Suppressor macrophage treated with lipopolysaccharide for 1 hour (primary cell): Measurements from ENCODE around the gene STK24.
"Not testable (repeated sequence)": the region's sequence is repeated elsewhere in the genome, so short reads cannot be mapped to it uniquely, and the experiment has no call there.

Source experiments
- DNase-seq, 3 donors: peaks; one replicate each; pipeline ENCODE4 v3.0.0-alpha.2; 2020 to 2022

The STK24 gene

DNA sequence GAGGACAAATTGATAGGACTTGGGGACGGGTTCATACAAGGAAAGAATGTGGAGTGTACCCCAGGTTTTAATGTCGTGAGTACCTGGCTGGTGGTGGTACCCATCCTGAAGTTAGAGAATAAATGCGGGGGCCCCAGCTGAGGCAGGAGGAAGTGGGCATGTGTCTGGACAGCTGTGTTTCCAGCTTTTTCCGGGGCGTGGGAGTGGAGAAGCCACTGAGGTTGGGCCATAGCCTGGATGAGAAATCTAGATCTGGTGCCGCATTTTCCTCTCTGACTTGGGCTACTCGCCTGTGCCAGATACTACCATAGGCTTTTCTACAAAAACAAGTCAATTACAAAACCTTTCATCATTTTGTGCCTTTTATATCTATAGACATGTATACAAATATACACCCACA, 147.4 kb downstream of the STK24 start:
- no peak for DNase-seq

DNA sequence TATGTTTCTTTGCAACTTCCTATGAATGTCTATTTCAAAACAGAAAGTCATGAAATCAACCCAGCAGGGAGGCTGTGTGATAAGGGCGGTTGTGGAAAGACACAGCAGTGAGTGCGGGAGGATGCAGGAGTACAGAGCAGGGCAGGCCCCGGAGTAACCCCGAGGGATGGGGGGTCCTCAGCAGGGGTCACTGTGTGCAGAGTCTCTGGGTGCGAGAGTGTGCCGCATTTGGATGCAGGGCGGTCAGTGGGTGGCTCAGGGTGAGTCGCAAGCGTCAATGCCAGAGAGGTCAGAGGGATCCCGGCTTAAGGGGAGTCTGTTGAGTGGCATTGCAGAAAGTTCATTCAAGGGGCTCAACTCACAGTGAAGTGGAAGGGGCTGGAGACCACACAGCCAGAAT, 147.8 kb downstream of the STK24 start:
- DNase-seq, result no peak

DNA sequence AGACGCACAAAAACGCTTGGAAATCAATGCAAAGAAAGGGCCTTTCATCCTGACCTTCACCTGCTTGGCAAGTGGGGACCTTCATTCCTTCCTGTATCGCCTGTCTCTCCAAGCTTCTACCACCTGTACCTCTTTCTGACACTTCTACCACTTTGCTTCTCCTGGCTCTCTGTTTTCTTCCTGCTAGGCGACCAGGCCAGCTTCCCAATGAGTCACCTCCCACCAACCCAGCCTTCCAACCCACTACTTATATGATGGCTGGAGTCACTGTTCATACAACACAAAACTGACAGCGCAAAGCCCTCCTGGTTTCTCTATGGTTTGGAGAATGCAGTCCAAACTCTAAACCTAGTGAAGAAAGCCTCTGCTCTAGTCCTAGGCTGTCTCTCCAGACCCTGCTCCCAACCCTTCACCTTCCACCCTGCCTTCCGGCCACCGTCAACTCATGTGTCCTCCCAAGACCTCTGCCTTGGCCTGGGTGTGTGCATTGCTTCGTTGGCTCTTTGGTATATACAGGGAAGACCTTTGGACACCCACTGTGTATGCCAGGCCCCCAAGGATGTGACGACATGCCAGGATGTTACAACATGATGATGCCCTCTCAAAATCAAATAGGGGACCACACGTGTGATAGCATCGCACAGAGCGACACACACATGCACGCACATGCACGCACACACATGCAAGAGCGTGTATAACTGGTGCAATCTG, 148.5 kb downstream of the STK24 start:
- DNase-seq, result no peak

DNA sequence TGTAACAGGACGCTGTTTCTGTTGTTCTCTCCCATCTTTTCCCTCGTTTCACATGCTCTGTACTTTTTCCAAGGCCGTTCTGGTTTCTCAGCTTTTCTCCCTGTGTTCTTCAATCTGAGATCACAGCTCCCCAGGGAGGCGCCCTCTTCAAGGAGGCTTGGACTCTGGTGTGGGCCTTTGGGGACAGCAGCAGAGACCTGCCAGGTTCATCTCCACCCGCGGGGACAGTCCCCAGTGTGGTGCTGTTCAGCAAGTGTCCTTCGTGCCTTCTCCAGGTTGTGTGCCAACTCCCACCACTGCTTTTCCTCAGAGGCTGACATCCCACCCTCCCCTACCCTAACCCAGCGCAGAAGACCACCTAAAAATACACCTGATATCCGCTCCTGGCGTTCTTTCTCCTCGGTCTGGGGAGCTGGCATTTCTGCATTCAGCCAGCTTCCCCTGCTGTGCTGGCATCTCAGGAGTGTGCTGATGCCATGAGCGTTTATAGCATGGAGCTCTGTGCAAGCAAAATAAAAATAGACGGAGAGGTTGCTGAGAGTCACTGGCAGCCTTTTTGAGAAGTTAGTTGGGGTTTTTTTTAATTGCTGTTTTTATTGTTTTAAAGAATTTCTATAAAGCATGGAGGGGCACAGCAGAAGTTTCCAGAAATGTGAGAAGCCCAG, 149.4 kb downstream of the STK24 start:
- no peak for DNase-seq

DNA sequence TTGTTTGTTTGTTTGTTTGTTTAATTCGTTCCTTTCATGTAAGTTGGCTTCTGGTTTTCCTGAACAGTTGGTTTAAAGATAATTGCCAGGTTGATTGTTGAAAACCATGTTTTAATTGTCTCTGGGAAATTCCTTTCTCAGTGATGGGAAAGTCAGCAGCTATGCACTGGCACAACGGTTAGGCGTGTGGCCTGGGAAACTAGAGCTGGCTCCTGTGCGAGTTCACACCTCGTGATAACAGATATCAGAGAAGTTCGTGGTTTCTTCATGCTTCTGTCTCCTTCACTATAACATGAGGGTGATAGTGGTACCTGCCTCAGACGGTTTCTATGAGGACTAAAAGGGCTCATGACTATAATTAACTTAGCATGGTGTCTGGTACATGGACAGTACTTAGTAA, 153.5 kb downstream of the STK24 start:
- DNase-seq, result no peak

DNA sequence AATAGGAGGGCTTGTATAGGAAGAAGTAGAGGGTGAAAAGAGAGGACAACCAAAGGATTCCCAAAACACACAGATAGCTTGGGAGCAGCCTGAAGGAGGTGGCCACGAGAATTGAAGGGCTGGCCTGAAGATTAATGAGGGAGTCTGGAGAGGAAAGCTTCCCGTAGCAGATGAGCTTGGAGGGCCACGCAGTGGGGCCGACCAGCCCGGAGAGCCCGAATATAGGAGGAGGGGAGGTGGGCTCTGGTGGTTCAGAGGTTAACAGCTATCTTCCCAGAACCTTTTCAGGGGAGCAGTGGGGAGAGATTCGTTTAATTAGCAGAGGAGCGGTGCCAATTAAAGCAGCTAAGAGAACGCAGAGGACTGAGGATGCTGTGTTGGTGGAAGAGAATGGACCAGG, 154.9 kb downstream of the STK24 start:
- DNase-seq, result no peak

DNA sequence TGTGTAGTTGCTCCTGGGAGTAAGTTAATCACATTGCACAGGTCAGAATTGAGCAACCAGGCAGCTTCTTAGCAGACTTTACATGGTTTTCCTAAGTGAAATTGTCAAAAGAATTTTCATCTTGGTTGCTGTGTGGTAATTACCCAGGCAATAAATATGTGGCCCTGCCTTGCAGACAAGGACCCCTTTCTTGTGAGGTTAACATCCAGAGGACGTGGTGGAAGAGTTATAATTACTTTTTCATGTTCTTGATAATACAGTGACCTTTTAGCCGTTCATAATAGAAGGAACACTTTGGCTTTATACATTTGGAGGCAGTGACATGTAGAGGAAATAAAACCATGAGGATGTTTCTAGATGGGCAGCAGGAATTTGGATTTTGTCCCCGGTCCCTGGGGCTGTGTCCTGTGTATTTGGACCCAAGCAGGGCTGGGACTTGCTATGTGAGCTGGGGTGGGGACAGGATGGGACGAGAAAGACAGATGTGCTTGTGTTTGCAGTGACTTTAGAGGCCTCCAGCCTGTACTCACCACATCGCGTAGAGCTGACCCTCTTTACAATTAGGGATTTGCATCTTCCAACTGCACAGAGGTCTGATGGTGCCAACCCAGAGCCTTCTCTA, 156.2 kb downstream of the STK24 start:
- no peak for DNase-seq

DNA sequence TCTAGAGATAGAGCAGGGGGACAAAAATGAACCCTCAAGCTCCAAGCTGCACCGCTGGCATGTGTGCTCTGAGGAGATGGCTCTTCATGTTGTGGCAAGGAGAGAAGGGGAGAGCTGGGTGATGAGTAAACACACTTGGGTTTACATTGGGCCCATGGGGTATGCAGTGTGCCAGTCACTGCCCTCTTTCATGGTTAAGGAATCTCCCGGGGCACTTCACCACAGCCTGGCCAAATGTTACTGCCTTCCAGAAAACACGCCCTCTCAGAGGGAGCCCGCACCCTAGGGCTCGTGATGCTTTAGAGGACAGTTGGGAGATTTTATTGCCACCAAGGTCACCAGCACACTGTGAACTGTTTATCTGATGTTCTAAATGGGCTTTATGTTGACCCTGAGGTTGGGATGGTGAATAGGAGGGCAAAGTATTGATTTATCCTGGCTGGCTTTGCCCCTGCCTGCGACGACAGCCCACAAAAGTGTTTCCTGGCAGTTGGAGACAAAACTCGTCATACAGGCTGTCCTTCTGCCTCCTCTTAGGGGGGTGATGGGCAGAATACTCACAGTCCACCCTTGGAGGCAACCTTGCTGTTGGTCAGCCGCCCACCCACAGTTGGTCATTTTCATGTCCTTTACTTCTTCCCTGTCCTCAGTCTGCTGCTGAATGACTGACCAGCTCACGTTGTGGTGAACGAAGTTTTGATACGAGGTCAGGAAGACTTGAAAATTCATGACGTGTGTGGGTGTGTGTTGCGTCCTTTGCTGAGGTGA, 156.9 kb downstream of the STK24 start:
- no peak for DNase-seq

DNA sequence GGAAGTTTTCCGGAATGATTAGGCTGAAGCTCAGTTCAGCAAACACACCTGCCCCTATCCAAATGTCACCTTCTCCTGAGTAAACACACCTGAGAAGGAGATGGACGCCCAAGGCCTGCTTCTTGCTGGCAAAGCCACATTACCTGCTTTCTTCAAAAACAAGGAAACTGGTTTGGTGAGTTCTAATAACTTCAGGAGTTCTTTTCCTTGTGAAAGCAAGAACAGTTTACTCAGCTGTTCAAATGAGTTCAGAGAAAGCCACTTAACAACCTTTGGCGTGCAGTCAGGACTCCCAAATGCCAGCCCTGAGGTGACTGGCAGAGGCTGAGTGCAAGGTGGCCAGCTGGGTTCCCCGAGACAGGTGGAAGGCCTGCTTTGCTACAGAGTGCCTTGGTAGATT, 160.5 kb downstream of the STK24 start:
- DNase-seq, result no peak

DNA sequence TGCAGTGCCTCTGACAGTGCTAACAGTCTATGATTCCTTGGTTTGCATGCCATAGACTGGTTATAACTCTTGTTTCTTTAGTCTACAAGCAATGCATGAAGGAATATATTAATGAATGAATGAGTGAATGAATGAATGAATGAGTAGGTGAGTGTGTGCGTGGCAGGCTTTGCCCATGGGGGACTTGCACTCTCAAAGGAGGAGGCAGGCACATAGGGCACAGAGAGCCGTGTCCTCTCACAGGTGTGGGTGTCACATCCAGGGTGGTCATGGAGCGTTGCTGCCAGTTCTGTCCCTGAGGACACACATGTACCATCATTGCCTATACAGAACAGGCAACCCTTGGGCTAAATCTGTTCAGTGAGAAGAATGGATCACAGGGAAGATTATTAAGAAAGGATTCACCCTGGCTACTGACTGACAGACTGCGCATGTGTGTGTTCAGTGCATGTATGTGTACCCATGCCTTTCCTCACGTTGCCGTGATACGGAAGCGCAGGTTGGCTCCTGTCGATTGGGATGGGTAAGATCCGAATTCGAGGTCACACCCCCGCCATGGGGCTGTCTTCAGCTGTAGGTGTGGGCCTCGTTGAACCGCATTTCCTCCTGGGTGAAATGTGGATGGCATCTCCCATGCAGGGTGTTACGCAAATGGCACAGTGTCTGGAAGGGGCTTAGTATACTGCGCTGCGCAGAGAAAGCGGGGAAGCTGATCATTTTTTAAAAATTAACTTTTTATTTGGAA, 161.4 kb downstream of the STK24 start:
- no peak for DNase-seq

DNA sequence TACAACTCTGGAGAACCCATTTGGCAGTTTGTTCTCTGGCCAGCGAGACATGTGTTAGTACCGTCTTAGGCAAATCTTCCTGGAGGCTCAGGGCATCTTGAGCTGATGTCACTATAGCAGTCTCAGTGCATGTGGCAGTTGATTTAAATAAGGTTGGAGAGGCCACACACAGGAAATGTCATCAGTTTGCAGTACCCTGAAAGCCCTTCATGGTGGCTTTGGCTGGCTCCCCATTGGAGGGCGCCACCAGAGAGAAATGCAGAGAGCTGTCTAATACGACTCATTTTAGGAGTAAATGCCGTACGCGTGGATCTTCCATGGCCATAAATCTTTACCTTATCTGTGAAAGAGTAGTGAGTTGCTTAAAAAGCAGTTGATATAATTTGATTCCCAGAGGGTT, 163.1 kb downstream of the STK24 start:
- DNase-seq, result no peak

DNA sequence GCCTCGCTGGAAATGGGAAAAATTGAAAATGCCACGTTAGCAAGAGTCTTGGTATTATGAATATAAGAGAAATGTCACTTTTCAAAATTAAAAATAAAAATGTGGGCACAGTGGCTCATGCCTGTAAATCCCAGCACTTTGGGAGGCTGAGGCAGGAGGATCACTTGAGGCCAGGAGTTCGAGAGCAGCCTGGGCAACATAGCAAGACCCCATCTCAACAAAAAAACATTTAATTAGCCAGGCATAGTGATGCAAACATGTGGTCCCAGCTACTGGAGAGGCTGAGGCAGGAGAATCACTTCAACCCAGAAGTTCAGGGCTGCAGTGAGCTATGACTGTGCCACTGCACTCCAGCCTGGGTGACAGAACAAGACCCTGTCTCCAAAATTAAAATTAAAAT, 163.6 kb downstream of the STK24 start:
- not testable (repeated sequence) for DNase-seq

DNA sequence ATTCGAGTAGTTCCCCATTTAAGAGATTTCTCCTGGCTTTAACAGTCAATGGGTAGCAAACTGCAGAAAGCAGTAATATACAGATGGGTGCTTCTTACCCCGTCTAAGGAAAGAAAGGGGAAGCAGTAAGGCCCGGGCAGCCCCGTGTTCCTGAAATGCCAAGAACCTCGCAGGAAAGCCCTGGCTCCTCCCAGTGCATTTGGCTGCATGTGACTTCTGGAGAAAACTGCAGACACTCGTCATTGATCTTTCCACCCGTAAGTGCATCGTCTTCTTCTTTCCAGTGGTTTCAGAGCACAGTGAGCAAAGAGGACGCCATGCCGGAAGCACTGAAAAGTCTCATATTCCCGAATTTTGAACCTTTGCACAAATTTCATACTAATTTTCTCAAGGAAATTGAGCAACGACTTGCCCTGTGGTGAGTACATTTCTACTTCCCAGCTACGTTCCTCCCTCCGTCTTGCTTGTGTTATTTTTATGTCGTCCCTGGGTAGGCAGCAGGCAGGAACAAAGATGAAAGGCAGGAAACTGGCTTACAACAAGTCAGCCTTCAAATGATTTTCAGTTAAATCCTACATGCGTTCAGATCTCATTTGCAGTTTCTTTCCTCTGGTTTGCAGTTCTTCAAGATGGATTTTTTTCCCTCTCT, 165.2 kb downstream of the STK24 start:
- DNase-seq, result peak; percentile 82 to 90 (median 89)

DNA sequence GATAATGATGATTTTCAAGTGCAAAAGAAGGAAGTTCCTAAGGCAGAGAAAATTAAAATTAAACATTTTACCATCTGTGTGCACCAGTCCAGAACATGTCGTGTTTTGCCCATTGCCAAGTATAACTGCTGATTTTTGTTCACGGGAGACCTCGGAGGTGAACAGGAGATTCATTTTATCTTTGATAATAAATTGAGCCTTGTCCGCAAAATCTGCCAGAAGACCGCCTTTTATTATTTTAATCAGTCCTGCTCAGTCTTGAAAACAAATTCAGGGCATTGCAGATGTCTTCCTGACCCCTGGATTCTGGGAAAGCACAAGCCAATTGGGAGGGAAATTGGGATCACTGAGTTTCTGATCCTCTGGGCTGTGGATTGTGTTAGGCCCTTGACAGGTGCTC, 165.9 kb downstream of the STK24 start:
- DNase-seq, result no peak

DNA sequence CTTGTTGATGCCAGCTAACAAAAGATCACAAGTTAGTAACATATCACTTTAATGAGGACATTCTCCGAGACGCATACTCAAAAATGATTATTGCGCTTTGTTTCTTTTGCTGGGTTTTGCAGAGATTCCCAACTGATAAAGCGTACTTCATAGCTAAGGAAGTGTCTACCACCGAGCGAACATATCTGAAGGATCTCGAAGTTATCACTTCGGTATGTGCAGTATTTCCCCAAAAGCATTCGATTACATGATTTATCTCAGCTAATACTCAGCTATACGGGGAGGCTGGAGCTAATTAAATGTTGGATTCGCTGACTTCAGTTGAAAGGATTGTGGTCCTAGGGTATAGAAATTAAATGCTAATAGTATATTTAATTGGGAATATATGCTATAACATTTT, 166.3 kb downstream of the STK24 start:
- DNase-seq, result no peak

DNA sequence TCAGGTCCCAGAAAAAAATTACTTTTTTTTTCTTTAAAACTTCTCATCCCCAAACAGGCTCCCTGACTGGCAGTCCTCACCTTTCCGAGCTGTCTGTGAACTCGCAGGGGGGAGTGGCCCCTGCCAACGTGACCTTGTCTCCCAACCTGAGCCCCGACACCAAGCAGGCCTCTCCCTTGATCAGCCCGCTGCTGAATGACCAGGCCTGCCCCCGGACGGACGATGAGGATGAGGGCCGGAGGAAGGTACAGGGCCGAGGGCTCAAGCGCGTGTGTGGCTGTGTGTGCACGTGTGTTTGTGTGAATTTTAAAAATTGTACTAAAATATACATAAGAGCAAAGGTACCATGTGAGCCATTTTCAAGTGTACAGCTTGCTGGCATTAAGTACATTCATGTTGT, 167.6 kb downstream of the STK24 start:
- no peak for DNase-seq

DNA sequence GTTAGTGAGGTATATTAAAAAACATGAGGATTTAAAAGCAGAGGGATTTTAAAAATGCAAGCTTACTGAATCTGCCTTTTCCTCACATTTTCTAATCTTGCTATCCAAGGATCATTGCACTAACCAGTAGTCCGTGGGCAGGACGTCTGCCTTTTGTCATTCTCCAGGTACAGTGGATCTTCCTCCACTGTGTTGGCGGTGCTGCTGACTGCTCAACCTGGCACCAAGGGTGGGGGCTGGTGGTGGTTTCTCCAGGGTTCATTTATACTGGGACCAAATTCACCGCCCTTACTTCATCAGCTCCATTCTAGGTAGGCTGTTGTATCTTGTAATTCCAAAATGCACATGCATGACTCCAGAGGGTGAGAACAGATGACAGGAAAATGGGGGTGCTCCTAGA, 169.3 kb downstream of the STK24 start:
- no peak for DNase-seq

DNA sequence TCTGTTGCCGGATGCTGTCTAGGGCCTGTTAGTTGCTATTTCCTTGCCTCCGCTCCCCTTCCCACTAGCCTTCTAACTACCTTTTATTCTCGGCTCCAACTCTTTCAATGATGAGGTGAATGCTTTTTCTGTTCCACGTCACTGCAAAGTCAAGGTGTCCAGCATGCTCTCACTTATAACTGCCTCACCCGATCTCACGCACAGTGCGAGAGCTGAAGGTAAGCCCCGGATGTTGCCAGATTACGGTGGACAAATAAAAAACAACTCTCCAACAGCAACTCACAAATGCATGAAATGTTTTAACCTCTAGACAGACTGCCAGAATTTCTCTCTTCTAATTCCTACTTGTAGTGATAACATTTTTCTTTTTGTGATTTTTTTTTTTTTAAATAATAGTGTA, 169.9 kb downstream of the STK24 start:
- DNase-seq, result no peak

DNA sequence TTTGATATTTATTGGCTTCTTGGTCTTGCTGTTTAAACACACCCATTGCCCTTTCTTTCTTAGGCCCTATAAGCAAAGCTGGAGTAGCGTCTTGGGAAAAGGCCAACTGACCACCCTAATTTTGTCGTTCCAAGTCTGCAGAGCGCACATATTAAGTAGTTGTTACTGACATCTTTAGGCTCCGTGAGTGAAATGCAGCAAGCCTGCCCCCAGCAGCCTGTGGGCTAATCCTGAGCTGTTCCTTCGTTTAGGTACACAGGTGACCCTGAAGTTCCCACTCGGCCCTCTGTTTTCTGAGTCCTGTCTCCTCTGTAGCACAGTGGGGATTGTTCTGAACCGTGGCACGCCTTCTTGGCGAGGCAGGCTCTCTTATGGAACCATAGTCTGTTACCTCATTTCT, 170.5 kb downstream of the STK24 start:
- DNase-seq, result no peak

DNA sequence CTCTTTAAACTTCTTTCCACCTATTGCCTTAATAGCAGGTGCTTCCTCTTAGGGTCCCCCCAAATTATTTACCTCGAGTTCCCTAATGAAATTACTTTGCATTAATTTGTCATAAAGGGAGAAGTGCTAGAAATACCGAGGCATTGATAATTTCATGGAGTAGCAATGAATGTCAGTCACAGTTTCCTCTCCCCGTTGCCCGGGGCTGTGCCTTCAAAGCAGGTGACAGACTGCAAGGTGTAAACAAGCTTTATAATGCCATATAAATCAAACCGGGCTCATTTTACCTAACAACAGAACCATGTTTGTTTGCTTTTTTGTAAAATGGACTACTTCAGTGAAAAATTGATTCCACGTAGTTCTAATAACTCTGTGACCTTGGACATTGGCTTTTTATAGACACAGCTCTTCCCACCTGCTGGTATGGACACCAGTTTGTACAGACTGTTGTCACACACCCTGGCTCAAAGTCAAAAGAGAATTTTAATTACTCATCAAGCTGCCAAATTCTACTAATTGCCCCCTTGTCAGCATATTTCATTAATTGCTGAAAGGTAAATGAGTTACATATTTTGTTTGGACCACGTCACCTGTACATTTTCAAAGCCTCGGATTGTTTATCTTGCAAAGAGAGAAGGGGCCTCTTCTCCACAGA, 171.1 kb downstream of the STK24 start:
- DNase-seq, result no peak

DNA sequence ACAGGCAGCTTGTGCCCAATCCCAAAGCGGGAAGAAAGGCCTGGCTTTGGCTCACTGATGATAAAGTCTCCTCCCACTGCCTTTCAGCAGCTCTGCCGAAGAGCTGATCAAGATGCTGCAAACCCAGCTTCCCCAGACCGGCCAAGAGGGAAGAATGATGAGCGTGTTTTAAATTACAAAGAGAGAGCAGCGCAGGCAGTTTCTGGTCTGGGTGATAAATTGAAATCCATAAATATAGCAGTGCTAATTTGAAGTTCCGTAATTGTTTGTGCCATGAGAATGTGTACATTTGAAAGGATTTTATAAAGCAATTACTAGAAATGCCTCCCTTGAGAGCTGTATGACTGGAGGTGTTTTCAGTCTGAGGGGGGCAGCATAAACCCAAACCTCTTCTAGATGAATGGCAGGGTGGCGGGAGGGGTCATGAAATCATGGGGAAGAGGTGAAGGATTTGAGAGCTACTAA, 171.8 kb downstream of the STK24 start:
- DNase-seq, result no peak

DNA sequence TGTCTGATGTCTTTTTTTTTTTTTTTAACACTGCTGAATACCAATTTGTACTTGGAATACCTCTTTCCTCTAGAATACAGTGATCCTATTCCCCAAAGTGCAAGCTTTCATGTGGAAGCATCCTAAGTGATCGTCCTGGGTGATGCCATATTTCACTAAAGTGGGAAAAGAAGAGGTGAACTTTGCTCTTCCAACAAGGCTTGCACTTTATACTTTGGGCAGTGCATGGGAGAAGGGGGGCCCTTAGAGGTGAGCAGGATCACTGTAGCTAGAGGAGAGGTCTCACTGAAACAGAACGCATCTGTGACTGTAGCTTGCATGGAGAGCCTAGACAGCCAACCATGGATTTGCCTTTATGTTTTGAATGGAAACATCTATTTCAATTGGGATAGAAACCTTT, 173.8 kb downstream of the STK24 start:
- DNase-seq, result no peak
